HTERT RPE-1 (cell line): ENCODE measurements around the gene AKAP13.

Experiments used
- in situ Hi-C: fragments of 300-500 bp; cut with MboI; formaldehyde crosslinking; loops from 4 replicates; pipeline ENCODE4 v1.14.3; 2020; ENCODE audit warnings: low sequenced_read_pairs

The AKAP13 gene

DNA sequence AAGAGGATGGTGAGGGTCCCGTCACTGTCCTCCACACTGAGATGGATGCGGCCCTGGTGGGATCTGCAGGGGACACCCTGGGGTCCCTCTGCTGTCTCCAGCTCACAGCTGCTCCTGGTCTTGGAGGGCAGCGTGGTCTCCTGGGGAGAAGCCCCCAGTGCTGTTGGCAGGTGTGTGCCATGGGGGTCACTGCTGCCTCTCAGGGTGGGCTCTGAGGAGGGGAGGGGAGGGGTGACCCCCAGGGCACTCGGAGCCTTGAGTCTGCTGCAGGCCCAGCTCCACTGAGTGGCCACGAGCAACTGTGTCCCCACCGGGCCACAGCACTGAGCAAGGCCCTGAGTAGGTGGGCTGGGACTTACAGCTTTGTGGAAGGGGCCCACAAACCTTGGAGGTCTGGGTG is 379.6 kb downstream of the AKAP13 start:
- in situ Hi-C loops: no loop called here

DNA sequence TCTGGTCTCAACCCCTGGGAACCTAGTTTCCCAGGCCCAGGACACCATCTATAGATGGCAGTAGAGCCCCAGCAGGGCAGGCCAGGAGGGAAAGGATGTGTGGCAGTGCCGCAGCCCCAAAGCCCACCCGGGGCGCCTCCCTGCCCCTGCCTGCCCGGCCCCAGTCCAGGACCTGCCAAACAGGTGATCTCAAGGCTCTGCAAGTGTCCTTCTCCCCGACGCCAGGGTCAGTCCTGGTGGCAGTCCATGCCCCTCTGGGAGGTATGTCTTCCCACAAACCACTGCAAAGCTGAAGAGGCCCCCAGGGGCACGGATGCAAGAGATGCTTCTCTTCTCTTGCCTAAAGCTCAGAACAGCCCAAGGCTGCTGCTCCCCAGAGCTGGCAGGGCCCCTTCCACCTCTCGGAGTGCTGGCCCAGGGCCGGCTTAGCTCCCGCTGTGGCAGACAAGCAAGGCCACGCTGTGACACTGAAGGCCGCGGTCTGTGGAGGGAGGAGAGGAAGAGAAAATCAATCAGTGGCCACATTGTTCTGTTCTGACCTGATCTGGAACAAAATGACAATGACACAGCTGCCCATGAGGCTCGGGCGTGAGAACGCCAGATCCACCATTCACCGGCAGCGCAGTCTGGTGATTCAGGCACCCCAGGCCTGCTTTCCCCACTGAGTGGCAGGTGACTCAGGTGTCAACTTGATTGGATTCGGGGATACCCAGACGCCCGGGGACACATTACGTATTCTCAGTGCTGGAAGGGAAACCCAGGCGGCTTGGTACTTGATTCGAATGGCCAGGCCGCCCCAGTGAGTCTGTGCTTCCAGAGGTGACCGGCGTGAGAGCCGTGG is 380.3 kb downstream of the AKAP13 start:
- in situ Hi-C loops: no loop called here

DNA sequence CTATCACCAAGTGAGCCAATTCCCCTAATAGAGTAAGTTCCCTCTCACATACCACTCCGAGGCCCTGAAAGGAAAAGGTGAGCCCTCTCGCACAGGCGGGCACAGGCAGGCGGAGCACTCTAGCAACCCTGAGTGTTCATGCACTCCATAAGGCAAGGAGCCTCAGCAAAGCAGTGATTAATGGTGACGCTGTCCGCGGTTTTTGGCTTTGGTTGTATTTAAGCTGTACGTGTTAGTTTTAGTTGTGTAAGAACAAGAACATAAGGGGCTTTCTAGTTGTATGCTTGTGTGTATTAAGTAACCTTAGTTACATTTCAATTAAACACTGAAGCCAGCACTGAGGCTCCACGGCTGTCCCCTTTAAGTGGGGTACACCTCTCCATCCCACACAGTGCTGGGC is 381.2 kb downstream of the AKAP13 start:
- in situ Hi-C loops: no loop called here

DNA sequence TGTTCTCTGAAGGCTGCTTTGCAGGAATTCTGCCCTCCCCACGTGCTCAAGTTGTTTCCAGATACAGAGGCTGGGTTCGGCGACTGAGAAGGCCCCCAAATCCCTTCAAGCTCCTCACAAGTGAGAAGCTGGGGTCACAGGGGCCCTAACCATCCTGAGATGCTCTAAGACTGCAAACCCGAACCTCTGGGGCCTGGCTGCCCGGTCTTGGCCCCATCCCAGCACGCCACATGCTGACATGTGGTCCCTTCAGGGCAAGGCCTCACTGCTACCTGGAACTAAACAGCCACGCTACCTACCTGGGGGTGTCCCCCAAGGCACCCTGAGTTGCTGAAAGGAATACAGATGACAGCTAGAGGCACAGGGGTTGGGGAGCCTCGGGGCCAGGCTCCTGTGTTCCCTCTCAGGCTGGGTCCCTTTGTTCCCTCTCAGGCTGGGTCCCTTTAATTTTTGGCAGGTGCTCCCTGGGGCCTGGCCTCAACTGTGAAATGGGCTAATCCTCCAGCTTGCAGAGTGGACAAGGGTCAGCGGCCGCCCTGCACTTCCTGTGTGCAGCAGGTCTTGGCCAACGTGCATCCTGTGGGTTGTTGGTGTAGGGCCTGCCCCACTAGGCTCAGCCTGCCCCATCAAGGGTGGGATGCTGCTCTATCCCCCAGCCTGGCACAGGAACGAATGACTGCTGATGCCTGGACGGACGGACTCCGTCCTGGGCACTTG is 381.8 kb downstream of the AKAP13 start:
- in situ Hi-C loops: no loop called here

DNA sequence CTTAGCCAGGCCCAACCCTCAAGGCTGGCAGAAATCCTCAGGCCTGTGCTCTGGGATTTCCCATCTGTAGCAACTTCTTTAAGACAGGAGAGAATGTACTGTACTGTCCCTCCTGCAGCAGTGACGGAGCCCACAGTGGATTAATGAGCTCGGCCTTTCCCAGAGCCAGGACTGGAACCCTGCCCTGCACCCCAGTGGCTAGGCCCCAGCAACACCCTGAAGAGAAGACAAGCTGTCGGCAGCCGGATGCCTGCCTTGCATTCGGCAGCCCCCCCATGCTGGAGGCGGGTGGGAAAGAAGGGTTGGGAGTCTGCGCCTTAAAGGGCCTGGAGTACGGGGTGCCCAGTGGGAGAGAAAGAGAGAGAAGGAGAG is 382.3 kb downstream of the AKAP13 start:
- in situ Hi-C loops: no loop called here

DNA sequence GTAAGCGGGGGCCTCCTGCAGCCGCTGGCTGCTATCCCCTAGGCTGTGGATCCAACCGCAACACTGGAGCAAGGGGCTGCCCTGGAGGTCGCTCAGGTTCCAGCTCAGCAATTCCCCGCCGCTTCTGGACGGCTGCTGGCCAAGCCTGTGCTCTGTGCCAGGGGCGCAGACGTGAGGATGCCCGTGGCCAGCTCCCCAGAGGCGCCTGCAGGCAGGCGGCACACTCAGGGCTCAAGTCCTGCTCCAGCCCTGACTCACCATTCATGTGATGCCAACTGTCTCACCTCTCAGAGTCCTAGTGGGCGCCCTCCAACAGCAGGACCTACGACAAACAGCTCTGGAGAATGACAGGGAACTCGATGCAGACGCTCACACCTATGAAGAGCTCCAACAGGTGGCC is 382.8 kb downstream of the AKAP13 start:
- in situ Hi-C loops: no loop called here

DNA sequence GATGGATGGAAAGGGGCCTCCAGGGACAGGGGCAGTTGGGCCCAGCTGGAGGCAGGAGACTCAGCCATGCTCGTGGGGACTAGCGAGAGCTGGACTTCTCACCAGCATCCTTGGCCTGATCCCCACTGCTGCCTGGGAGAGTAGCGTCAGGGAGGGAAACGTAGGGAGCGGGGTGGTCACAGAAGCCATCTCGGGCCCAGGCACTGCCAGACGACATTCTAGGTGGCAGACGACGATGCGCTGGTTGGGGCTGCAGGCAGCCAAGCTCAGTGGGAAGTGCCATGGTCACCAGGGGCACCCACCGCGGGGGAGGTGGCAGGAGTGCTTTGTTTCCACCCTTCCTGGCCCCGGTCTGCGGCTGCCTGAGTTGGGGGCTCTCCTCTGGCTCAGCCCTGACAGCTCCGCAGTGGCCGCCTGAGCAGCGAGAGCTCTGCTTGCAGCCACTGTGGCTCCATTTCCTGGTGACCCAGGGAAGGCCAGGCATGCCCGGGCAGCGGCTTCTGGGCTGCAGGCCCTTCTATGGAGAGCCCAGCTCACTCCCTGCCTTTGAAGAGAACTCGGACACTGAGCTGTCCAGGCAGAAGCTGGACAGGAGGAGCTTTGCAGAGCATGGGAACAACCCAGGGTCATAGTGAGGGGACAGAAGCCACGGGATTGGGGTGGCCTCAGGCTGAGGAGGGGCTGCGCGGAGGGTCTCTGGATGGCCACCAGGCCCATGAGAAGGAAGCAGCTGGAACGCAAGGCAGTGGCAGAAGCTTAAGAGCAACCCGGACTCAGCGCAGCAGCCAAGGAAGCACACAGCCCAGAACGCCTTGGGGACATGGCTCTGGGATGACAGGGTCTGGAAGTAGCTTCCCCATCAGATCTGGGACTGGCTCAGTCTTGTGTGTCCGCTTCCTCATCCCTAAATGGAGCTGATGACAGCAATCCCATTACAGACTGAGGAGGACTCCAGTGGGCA is 383.6 kb downstream of the AKAP13 start:
- in situ Hi-C loops: no loop called here

DNA sequence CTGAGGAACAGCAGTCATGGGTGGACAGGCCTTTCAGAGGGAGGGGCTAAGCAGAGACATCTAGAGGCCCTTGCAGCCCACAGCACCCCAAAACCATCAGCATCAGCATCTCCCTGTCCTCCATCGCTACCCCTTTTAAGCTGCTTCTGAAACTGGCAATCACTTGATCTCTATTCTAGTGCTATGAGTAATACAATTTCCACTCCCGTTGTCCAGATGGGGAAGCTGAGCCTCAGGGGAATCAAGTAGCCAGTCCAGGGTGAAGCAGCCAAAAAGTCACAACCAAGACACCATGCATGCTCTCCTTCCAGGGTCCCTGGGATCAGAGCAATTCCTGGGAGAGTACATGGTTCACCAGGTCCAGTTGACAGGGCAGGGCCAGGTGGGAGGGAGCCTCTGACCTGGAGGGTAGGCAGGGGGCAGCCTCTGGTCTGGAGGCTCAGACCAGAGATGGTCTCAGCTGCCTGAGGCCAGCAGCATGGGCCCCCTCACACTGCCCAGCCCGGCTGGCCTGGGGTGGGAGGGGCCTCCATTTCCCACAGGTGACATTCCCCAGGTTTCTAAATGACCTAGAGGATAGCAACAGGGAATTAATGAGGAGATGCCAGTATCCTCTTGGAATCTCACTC is 384.4 kb downstream of the AKAP13 start:
- in situ Hi-C loops: no loop called here

DNA sequence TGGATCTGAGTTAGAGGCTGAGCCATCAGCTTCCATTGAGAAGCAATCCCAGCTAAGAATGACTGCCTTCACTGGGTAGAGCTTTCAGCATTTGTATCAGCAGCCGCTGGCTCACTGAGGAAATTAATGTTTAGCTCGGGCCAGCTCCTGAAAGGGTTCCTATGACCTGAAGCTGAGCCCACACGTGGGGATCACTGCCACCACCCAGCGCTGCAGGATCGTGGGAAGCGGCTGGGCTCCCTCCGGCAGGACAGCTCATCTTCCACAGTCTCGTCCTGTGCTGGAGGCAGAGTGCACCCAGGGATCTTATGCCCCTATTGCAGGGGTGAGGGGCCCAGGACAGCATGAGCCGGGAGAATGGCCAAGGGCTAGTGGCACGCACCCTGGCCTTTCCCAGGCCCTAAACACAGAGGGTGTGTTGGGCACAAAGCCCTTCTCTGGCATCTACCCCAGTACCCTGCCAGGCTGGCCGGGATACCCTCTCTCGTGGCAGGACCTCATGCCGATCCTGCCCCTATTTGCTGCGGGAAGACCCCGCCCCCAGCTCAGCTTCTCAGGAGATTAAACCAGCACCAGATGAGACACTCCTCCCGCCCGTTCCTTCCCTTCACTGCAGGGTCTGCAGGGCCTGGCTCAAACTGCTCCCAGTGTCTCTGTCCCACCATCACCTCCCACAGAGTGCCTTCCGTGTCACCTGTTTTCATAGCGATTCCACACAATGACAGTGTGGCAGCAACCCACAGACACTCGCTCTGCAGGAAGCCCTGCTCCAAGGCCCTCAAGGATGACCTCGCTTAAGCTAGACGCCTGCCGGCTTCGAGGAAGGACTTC is 385.8 kb downstream of the AKAP13 start:
- in situ Hi-C loops: no loop called here

DNA sequence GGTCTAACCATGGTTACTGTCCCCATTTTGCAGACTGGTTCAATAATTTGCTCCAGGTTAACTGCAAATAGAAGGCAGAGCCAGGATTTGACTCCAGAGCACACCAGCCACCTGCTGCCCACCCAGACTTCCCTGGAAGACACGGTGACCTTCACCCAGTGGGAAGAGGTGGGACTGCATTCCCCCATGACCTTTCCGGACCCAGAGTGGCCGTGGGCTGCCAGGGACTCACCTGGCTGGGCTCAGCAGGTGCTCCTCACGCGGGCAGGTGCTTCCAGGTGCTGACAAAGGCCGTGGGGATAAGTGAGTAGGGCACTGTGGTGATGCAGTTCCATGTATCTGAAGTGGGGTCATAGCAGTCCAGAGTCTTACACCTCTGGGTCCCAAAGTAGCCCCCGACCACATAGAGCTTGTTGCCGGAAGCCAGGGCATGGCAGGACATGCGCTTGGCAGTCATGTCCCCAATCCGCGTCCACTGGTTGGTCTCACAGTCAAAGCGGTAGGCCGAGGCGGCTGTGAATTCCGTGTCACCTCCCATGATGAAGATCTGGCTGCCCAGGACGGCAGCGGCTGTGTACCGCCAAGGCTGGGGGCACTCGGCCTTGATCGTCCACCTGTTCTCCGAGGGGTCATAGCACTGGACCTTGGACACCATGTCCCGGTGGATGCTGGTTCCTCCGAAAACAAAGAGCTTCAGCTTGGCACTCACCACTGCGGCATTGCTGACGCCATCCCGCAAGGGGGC is 387.6 kb downstream of the AKAP13 start:
- in situ Hi-C loops: no loop called here

DNA sequence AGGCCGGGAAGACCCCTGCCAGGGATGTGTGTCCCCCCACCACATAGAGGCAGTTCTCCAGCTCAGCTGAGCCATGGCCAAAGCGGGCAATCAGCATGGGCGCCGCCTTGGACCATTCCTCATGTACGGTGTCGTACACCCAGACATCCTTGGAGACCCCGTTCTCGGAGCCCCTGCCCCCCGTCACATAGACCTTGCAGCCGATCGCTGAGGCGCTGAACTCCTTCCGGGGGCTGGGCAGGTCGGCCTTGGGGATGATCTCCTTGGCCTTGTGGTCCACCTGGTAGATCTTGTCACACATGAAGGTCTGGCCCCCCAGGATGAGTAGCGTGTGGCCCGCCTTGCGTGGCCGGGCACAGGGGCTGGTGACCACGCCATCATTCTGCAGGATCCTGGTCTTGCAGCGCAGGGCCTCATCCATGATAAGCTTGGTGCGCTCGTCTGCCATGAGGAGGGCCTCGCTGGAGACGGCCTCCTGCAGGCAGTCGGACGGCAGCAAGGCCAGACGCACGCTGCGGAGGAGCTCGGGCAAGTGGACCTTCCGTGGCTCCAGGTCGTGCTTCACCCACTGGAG is 388.3 kb downstream of the AKAP13 start:
- in situ Hi-C loops: no loop called here

DNA sequence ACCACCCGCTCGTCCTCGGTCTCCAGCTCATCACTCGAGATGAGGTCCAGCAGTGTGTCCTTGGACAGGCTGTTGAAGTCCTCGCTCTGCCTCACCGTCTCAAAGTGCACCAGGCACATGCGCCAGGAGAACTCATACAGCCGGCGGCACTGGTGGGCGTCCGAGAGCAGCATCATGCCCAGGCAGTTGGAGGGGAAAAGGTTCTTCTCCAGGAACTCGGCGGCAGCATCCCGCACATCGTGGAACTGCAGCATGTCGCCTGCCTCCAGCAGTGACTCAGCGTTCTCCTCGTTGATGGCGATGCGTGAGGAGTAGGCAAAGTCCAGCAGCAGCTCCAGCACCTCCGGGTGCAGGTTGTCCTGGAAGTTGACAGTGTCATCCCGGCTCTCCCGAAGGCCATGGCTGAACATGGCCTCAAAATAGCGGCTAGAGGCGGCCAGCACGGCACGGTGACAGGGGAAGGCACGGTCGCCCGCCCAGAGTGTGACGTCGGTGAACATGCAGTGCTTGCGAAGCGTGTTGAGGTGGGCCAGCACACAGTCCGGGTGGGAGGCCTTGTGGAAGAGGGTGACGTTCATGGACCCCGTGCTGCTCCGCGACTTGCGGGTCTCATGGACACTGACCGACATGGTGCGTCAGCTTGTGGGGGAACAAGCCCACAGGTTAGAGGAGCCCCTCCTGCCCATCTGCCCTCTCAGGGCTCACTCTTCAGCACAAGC is 388.9 kb downstream of the AKAP13 start:
- in situ Hi-C loops: no loop called here

DNA sequence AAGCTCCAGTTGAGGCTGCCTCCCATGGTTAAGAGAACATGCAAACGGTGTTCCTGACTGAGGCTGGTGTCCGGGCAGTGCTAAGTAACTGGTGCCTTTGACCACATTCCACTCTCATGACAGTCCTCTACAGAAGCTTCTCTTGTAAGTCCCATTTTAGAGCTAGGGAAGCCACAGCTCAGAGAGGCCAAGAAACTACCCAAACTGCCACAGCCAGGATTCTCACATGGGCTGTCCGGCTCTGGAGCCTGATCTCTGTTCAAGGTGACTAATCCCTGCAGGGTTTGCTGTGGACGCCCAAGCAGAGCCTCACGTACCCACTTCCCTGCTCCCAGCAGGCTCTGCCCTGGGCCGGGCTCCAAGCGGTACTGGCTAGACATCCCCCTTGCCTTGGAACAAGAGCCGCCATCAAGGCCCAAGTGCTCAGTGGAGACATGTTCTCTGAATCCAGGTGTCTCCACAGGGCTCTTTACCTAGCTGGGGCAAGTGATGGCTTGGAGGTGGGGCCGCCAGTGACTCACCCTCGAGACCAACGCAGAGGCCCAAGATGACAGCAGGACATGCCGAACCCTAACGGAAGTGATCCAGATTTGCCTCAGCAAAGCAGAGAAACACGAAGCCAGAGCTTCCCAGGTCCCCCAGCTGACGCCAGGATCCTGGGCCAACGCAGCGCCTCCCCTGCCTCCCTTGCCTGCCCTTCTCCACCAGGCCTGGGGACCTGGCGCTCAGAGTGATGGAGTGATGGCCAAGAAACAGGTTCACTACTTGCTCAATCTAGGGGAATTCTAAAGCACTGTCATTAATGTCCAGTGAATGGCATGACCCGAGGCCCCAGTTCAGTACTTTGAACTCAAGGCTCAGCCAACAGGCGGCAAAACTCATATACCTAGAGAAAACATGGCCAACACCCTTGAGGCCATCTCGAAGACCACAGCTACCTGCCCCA is 390.0 kb downstream of the AKAP13 start:
- in situ Hi-C loops: no loop called here

DNA sequence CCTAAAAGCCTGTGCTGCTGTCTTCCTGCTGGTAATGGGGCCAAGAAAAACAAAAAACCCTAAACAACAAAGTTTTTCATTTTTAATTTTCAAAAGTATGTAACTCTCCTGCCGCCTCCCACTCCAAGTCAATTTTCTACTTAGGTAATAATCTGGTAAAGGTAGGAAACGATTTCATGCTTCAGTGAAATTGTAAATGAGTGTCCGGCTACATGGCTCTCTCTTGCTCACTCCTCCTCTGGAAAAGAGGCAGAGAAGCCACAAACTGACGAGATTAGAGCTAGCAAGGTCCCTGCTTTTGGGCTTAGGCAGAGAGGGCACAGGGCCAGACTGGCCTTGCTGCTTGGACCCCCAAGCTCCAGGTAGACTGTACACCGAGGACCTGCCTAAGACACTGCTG is 390.9 kb downstream of the AKAP13 start:
- in situ Hi-C loops: no loop called here

DNA sequence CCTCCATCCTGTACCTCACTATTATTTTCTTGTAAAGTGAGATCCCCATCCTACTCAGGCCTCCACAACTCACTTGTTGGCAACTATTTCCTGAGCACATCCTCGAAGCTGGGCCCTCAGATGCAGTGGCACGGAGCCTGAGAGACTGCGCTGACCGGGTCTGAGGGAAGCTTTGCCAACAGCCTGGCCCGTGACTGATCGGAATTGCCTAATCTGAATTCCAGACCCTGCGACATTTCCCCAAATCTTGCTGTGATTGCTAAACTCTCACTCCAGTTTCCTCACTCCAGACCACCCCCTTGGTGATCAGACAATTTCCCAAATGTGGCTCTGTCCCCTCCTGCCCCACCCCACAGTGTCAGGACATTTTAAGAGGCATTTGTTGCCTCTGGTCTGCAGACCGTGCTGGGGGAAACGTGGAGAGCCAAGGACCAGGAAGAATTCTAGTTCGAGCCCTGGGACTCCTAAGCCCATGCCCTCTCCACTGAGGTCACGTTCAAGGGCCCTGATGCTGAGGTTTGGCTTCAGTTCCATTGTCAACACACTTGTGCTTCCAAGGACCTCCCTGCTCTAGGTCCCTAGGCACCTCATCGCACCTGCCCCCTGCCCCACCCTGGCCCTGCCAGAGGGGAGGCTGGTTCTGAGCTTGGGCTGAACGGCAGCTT is 391.5 kb downstream of the AKAP13 start:
- in situ Hi-C loops: no loop called here

DNA sequence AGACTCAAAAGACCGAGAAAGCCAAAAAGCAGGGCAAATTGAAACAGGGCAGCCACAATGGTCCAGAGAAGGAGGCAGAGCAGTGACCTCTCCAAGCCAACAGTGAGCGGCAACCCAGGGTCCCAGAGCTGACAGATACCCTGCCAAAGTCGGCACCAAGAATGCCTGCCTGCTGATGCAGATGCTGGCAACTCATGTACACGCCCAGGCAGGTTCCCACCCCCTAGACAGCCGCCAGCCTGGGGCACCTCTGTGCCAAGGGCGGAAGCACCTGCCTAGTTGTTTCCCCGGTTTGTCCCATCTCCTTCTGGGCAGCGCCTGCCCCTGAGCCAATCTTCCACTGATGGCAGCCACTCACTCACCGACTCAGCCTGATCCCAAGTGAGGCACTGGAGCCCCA is 392.3 kb downstream of the AKAP13 start:
- in situ Hi-C loops: no loop called here

DNA sequence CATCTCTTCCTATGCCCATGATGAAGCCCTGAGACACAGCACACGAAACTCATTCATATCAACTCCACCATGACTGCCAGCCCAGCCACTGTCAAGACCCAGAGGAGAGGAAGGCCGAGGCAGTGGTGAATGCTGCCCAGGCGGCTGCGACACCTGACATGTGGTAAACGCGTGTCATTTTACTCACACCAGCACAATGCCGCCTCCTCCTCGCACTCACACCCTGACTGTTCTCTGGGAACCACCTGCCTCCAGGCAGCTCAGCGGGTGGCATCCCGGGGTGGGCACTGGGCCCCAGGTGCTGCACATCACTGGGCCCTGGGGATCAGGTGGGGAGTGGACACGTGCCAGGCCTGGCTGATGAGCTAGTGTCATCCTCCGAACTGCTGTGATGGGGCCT is 392.8 kb downstream of the AKAP13 start:
- in situ Hi-C loops: no loop called here
